Smooth muscle cell (in vitro differentiated cells): ENCODE results near the gene ARID5B. TPM values are rescaled to one million over a fixed set of nuclear protein-coding genes. Genes with fewer than 3 reads are reported as not detected.

Experiments used
- DNase-seq: peaks from one replicate; lab custom pipeline; 2025; ENCODE audit not compliant: unreplicated experiment; lab: John Stamatoyannopoulos, UW
- H2AFZ ChIP-seq: fragments of 200-600 bp; sonication (generic); 2 replicates; pipeline ENCODE4 v1.6.0; 2016; ENCODE audit warnings: antibody characterized with exemption, low read depth, mild to moderate bottlenecking
- H3F3A ChIP-seq: fragments of 200-600 bp; sonication (generic); 2 replicates; pipeline ENCODE4 v1.6.0; 2017; ENCODE audit warnings: antibody characterized with exemption, low read depth
- H3K27ac ChIP-seq: fragments of 200-600 bp; sonication (generic); 2 replicates; pipeline ENCODE4 v1.5.1; 2016; ENCODE audit warnings: low read depth, mild to moderate bottlenecking
- H3K27me3 ChIP-seq: fragments of 200-600 bp; sonication (generic); 2 replicates; pipeline ENCODE4 v1.6.1; 2016; ENCODE audit warnings: low read depth, mild to moderate bottlenecking
- H3K36me3 ChIP-seq: fragments of 200-600 bp; sonication (generic); 2 replicates; pipeline ENCODE4 v1.5.1; 2016; ENCODE audit warnings: low read depth
- H3K4me1 ChIP-seq: fragments of 200-600 bp; sonication (generic); 2 replicates; pipeline ENCODE4 v1.5.1; 2016; ENCODE audit warnings: low read depth
- H3K4me2 ChIP-seq: fragments of 200-600 bp; sonication (generic); 2 replicates; pipeline ENCODE4 v1.6.0; 2016; ENCODE audit warnings: mild to moderate bottlenecking
- H3K4me3 ChIP-seq: fragments of 200-600 bp; sonication (generic); 2 replicates; pipeline ENCODE4 v1.5.1; 2016; ENCODE audit warnings: mild to moderate bottlenecking
- H3K79me2 ChIP-seq: fragments of 200-600 bp; sonication (generic); 2 replicates; pipeline ENCODE4 v1.6.0; 2016; ENCODE audit warnings: low read depth, mild to moderate bottlenecking
- H3K9ac ChIP-seq: fragments of 200-600 bp; sonication (generic); 2 replicates; pipeline ENCODE4 v1.6.0; 2016; ENCODE audit warnings: low read depth
- H3K9me3 ChIP-seq: fragments of 200-600 bp; sonication (generic); replicated peaks from 2 replicates; pipeline ENCODE4 v1.5.1; 2016; ENCODE audit warnings: low read depth
- H4K20me1 ChIP-seq: fragments of 200-600 bp; sonication (generic); 2 replicates; pipeline ENCODE4 v1.6.0; 2016; ENCODE audit warnings: low read depth
- CTCF ChIP-seq: fragments of 200-600 bp; sonication (generic); IDR thresholded peaks from 2 replicates; pipeline ENCODE4 v1.5.1; 2017; ENCODE audit warnings: borderline replicate concordance, mild to moderate bottlenecking, antibody characterized with exemption; ENCODE audit not compliant: insufficient read depth, poor library complexity, severe bottlenecking
- WGBS: methylation state at CpG from one replicate; pipeline ENCODE4 v1.1.7; 2016; ENCODE audit warnings: low lambda C conversion rate; 5-methylcytosine and 5-hydroxymethylcytosine counted together
- polyA plus RNA-seq: library from polyadenylated mRNA; unstranded; fragments of >200 nt; fragmentation: Nextera tagmentation; extraction: Ambion mirVana; gene quantifications from 2 replicates; pipeline ENCODE4 v1.2.1, GENCODE V29; 2016
- total RNA-seq: library from RNA; depleted of rRNA; stranded (reverse); fragments of >200 nt; gene quantifications from 2 replicates; pipeline ENCODE4 v1.2.3, GENCODE V29; 2014

The ARID5B gene
- total and polyA plus RNA-seq, 2 experiments from 2014 or later = 49.0 to 67.6 TPM

GRCh38 chr10:62031507-62031906 is 130.0 kb downstream of the ARID5B start:
- no peak for DNase-seq
- H3K36me3 ChIP-seq = no peaks in the 10 kb centered on the region
- no peak overlapping the region for H3K9ac ChIP-seq
- peaks cover 3% of the 10 kb centered on the region for H3K4me1 ChIP-seq
- H3K4me2 ChIP-seq = no peak overlapping the region
- peaks cover 33% of the 10 kb centered on the region for H3F3A ChIP-seq
- no peaks in the 10 kb centered on the region for H4K20me1 ChIP-seq
- no peaks in the 10 kb centered on the region for H3K27me3 ChIP-seq
- no peak for TF ChIP-seq CTCF
- WGBS = 94% methylated on average over 2 of the region's 2 CpGs
- no peak overlapping the region for H3K27ac ChIP-seq
- no peak overlapping the region for H3K4me3 ChIP-seq
- H3K9me3 ChIP-seq = no peaks in the 10 kb centered on the region
- H3K79me2 ChIP-seq = peaks cover 64% of the 10 kb centered on the region
- no peak overlapping the region for H2AFZ ChIP-seq

- peaks cover 64% of the 10 kb centered on the region for H3K79me2 ChIP-seq
Measured at GRCh38 chr10:62033125-62033524, 131.6 kb downstream of the ARID5B start.

GRCh38 chr10:62034096-62034640 is 132.7 kb downstream of the ARID5B start:
- 94% methylated on average over 7 of the region's 7 CpGs for WGBS
- no peaks in the 10 kb centered on the region for H4K20me1 ChIP-seq
- H3K4me2 ChIP-seq = no peak overlapping the region
- H3K4me3 ChIP-seq = no peak overlapping the region
- peaks cover 29% of the 10 kb centered on the region for H3K4me1 ChIP-seq
- H3K9me3 ChIP-seq = no peaks in the 10 kb centered on the region
- no peak overlapping the region for H2AFZ ChIP-seq
- no peaks in the 10 kb centered on the region for H3K27me3 ChIP-seq
- TF ChIP-seq CTCF = no peak
- H3K27ac ChIP-seq = no peak overlapping the region
- DNase-seq = no peak
- H3K36me3 ChIP-seq = no peaks in the 10 kb centered on the region
- H3K9ac ChIP-seq = no peak overlapping the region
- peaks cover 66% of the 10 kb centered on the region for H3K79me2 ChIP-seq
- H3F3A ChIP-seq = peaks cover 33% of the 10 kb centered on the region

More at GRCh38 chr10:62033125-62033524, 131.6 kb downstream of the ARID5B start:
- no peak for TF ChIP-seq CTCF
- H3K9me3 ChIP-seq = no peaks in the 10 kb centered on the region
- H3K27me3 ChIP-seq = no peaks in the 10 kb centered on the region
- no peak overlapping the region for H3K4me2 ChIP-seq
- peaks cover 40% of the 10 kb centered on the region for H3F3A ChIP-seq
- peaks cover 19% of the 10 kb centered on the region for H3K4me1 ChIP-seq
- WGBS = 84% methylated on average over 3 of the region's 3 CpGs
- no peak for DNase-seq
- H4K20me1 ChIP-seq = no peaks in the 10 kb centered on the region
- no peak overlapping the region for H3K27ac ChIP-seq
- no peak overlapping the region for H3K4me3 ChIP-seq
- H3K9ac ChIP-seq = no peak overlapping the region
- H3K36me3 ChIP-seq = no peaks in the 10 kb centered on the region
- no peak overlapping the region for H2AFZ ChIP-seq
